Liver (tissue), 9 donors: ENCODE results near the gene NKX2-3. TPM values are rescaled to one million over a fixed set of nuclear protein-coding genes. Genes with fewer than 3 reads are reported as not detected.

Source experiments
- DNase-seq: peaks from one replicate; pipeline ENCODE4 v3.0.0-alpha.2; 2017; ENCODE audit warnings: low spot score
- H3K27ac ChIP-seq, 2 donors: one replicate each; pipeline ENCODE4 v1.7.0; 2013; ENCODE audit warnings: inconsistent platforms in 2 of 2, low read length in 2 of 2, control low read depth in 1 of 2, low read depth in 1 of 2, mild to moderate bottlenecking in 1 of 2
- H3K27me3 ChIP-seq, 4 donors: one replicate each; pipeline versions ENCODE4 v1.6.1 to v1.7.0; 2013; ENCODE audit warnings: low read length in 3 of 4, inconsistent platforms in 1 of 4, mild to moderate bottlenecking in 1 of 4, moderate library complexity in 1 of 4; ENCODE audit not compliant: control insufficient read depth in 4 of 4, insufficient read depth in 4 of 4
- H3K36me3 ChIP-seq, 4 donors: one replicate each; pipeline versions ENCODE4 v1.6.1 to v1.7.0; 2013; ENCODE audit warnings: low read length in 3 of 4, mild to moderate bottlenecking in 3 of 4, low read depth in 1 of 4, moderate library complexity in 1 of 4; ENCODE audit not compliant: control insufficient read depth in 4 of 4, insufficient read depth in 3 of 4
- H3K4me1 ChIP-seq, 4 donors: one replicate each; pipeline versions ENCODE4 v1.6.1 to v1.7.0; 2013; ENCODE audit warnings: low read length in 3 of 4, mild to moderate bottlenecking in 3 of 4, moderate library complexity in 1 of 4; ENCODE audit not compliant: control insufficient read depth in 4 of 4, insufficient read depth in 4 of 4
- H3K4me3 ChIP-seq, 3 donors: one replicate each; pipeline versions ENCODE4 v1.6.1 to v1.7.0; 2013; ENCODE audit warnings: low read length in 3 of 3, control low read depth in 1 of 3, low read depth in 1 of 3, mild to moderate bottlenecking in 1 of 3
- H3K9ac ChIP-seq, 2 donors: one replicate each; pipeline ENCODE4 v1.7.0; 2013; ENCODE audit warnings: low read length in 2 of 2, mild to moderate bottlenecking in 2 of 2, moderate library complexity in 2 of 2, control low read depth in 1 of 2, low read depth in 1 of 2
- H3K9me3 ChIP-seq, 4 donors: one replicate each; pipeline versions ENCODE4 v1.6.1 to v1.7.0; 2013; ENCODE audit warnings: low read length in 3 of 4; ENCODE audit not compliant: control insufficient read depth in 4 of 4
- EGR1 ChIP-seq, 2 donors: IDR thresholded peaks; 2 replicates each; pipeline ENCODE4 v1.6.1; 2016 to 2018; ENCODE audit warnings: antibody characterized with exemption in 2 of 2, low read depth in 2 of 2
- FOXA1 ChIP-seq: IDR thresholded peaks from 2 replicates; pipeline ENCODE4 v1.6.1; 2016; ENCODE audit warnings: antibody characterized with exemption
- FOXA2 ChIP-seq: IDR thresholded peaks from 2 replicates; pipeline ENCODE4 v1.6.1; 2016; ENCODE audit warnings: antibody characterized with exemption
- GABPA ChIP-seq, 2 donors: IDR thresholded peaks in 1 of 2; conservative IDR thresholded peaks in 1 of 2; 2 replicates each; pipeline ENCODE4 v1.6.1; 2016; ENCODE audit warnings: antibody characterized with exemption in 2 of 2, mild to moderate bottlenecking in 1 of 2, moderate library complexity in 1 of 2
- HNF4A ChIP-seq, 2 donors: conservative IDR thresholded peaks; 2 replicates each; pipeline ENCODE4 v1.6.1; 2016; ENCODE audit warnings: antibody characterized with exemption in 2 of 2, mild to moderate bottlenecking in 2 of 2
- HNF4G ChIP-seq: IDR thresholded peaks from 2 replicates; pipeline ENCODE4 v1.6.1; 2016; ENCODE audit warnings: antibody characterized with exemption
- JUND ChIP-seq, 2 donors: IDR thresholded peaks; 2 replicates each; pipeline ENCODE4 v1.6.1; 2016; ENCODE audit warnings: antibody characterized with exemption in 2 of 2
- RAD21 ChIP-seq, 2 donors: IDR thresholded peaks; 2 replicates each; pipeline ENCODE4 v1.6.1; 2016; ENCODE audit warnings: antibody characterized with exemption in 2 of 2, mild to moderate bottlenecking in 2 of 2
- SP1 ChIP-seq: IDR thresholded peaks from 2 replicates; pipeline ENCODE4 v1.6.1; 2018; ENCODE audit warnings: antibody characterized with exemption, mild to moderate bottlenecking
- TAF1 ChIP-seq: conservative IDR thresholded peaks from 2 replicates; pipeline ENCODE4 v1.6.1; 2016; ENCODE audit warnings: antibody characterized with exemption, mild to moderate bottlenecking
- YY1 ChIP-seq: IDR thresholded peaks from 2 replicates; pipeline ENCODE4 v1.6.1; 2016; ENCODE audit warnings: antibody characterized with exemption, mild to moderate bottlenecking
- WGBS: extraction: QIAGEN DNeasy Blood & Tissue Kit; methylation state at CpG from one replicate; pipeline ENCODE4 v1.1.7; 2013; 5-methylcytosine and 5-hydroxymethylcytosine counted together
- polyA plus RNA-seq, 2 donors: library from polyadenylated mRNA; stranded (reverse) in 1 of 2; unstranded in 1 of 2; fragments of 200-250 nt in 1 of 2; fragments of >200 nt in 1 of 2; fragmentation: Nextera tagmentation in 1 of 2; extraction: Ambion mirVana in 1 of 2; gene quantifications; one replicate each; pipeline versions ENCODE4 v1.2.1 to v1.2.3, GENCODE V29; 2013 to 2015
- total RNA-seq, 2 donors: library from RNA; depleted of rRNA; stranded (reverse); fragments of >200 nt; gene quantifications; one replicate each; pipeline ENCODE4 v1.2.3, GENCODE V29; 2014
- TF ChIP-seq, protein P1 (sequence below): fragments of 150-350 bp; IDR thresholded peaks from 2 replicates; pipeline ENCODE4 v1.5.1; 2017; ENCODE audit warnings: improper control_type of control experiment, low read depth, low read length; ENCODE audit not compliant: missing input control
- TF ChIP-seq, protein P2 (sequence below): IDR thresholded peaks from 2 replicates; pipeline ENCODE4 v1.6.1; 2016; ENCODE audit warnings: antibody characterized with exemption
- TF ChIP-seq, protein P3 (sequence below): IDR thresholded peaks from 2 replicates; pipeline ENCODE4 v1.6.1; 2016; ENCODE audit warnings: antibody characterized with exemption
- TF ChIP-seq, protein P4 (sequence below): IDR thresholded peaks from 2 replicates; pipeline ENCODE4 v1.6.1; 2016; ENCODE audit warnings: antibody characterized with exemption, mild to moderate bottlenecking
- donor health status: healthy.
- donor health status: healthy.
- donor health status: healthy.
- donor health status: healthy.
- donor health status: healthy.

Gene NKX2-3
- total and polyA plus RNA-seq, 4 donors: 0.06 to 0.09 TPM; not detected in 2

DNA sequence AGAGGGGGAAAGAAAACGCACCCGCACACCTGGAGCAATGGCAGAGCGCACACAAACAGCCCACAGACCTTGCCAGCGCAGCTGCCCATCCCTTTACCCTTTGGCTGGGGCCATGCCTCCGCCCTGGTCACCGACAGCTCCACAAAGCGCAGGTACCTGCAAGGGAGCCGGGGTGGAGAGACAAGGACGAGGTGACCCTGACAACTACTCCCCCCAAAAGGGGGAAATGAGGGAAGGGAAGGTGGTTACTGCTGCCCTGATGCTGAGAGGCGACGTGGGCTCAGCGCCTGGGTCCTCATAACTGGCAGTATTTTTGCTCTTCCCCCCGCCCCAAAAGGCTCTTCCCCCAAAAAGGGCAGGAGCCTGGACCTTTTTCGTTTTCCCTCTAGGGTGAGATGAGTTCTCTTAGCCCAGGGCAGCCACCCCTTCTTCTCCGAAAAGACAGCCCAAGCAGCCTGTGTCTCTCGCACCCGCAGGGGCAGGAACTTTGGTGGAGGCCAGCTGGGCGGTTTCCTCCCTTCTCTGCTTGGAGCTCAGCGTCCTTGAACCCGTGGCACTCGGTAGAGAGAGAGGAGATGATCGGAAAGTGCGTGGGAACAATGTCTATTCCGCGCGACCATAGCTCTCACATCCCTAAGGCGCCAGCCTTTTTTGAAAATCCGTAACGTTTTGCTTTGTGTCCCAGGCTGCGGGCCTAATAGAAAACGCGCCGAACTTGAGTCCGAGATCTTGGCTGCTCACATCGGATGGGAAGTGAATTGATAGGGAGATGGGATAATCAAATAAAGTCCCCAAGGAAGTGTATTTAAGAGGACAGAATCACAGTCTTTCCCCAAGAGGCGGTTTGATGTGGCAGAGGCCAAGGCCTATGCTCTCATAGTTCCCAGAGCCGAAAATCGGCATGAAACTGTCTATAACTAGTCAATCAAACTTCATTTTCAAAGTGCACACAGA is 1.0 kb downstream of the NKX2-3 start:
- Histone ChIP-seq H3K36me3 (no peaks in the 10 kb centered on the region), H3K4me1 (peaks cover 22 to 40% (median 24%) of the 10 kb centered on the region in 4 donors), H3K4me3 (no peak overlapping the region), H3K27ac (no peak overlapping the region), H3K9ac (no peak overlapping the region), H3K9me3 (peaks cover 0 to 9% (median 0%) of the 10 kb centered on the region in 4 donors), H3K27me3 (peaks cover 12 to 59% (median 32%) of the 10 kb centered on the region in 4 donors)
- TF ChIP-seq YY1 (no peak), GABPA (IDR thresholded peaks at IDR 0.05 in 1 of 2, conservative IDR thresholded peaks at IDR 0.05 in 1 of 2) (no peak), FOXA1 (no peak), EGR1 (IDR thresholded peaks at IDR 0.05; ENCODE audit: low read depth in 2 of 2) (no peak), FOXA2 (no peak), HNF4G (no peak)
- TF ChIP-seq, protein P1, sequence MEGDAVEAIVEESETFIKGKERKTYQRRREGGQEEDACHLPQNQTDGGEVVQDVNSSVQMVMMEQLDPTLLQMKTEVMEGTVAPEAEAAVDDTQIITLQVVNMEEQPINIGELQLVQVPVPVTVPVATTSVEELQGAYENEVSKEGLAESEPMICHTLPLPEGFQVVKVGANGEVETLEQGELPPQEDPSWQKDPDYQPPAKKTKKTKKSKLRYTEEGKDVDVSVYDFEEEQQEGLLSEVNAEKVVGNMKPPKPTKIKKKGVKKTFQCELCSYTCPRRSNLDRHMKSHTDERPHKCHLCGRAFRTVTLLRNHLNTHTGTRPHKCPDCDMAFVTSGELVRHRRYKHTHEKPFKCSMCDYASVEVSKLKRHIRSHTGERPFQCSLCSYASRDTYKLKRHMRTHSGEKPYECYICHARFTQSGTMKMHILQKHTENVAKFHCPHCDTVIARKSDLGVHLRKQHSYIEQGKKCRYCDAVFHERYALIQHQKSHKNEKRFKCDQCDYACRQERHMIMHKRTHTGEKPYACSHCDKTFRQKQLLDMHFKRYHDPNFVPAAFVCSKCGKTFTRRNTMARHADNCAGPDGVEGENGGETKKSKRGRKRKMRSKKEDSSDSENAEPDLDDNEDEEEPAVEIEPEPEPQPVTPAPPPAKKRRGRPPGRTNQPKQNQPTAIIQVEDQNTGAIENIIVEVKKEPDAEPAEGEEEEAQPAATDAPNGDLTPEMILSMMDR: no peak
- TF ChIP-seq, protein P2, sequence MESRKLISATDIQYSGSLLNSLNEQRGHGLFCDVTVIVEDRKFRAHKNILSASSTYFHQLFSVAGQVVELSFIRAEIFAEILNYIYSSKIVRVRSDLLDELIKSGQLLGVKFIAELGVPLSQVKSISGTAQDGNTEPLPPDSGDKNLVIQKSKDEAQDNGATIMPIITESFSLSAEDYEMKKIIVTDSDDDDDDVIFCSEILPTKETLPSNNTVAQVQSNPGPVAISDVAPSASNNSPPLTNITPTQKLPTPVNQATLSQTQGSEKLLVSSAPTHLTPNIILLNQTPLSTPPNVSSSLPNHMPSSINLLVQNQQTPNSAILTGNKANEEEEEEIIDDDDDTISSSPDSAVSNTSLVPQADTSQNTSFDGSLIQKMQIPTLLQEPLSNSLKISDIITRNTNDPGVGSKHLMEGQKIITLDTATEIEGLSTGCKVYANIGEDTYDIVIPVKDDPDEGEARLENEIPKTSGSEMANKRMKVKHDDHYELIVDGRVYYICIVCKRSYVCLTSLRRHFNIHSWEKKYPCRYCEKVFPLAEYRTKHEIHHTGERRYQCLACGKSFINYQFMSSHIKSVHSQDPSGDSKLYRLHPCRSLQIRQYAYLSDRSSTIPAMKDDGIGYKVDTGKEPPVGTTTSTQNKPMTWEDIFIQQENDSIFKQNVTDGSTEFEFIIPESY: no peak
- TF ChIP-seq, protein P3, sequence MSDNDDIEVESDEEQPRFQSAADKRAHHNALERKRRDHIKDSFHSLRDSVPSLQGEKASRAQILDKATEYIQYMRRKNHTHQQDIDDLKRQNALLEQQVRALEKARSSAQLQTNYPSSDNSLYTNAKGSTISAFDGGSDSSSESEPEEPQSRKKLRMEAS: no peak
- TF ChIP-seq, protein P4, sequence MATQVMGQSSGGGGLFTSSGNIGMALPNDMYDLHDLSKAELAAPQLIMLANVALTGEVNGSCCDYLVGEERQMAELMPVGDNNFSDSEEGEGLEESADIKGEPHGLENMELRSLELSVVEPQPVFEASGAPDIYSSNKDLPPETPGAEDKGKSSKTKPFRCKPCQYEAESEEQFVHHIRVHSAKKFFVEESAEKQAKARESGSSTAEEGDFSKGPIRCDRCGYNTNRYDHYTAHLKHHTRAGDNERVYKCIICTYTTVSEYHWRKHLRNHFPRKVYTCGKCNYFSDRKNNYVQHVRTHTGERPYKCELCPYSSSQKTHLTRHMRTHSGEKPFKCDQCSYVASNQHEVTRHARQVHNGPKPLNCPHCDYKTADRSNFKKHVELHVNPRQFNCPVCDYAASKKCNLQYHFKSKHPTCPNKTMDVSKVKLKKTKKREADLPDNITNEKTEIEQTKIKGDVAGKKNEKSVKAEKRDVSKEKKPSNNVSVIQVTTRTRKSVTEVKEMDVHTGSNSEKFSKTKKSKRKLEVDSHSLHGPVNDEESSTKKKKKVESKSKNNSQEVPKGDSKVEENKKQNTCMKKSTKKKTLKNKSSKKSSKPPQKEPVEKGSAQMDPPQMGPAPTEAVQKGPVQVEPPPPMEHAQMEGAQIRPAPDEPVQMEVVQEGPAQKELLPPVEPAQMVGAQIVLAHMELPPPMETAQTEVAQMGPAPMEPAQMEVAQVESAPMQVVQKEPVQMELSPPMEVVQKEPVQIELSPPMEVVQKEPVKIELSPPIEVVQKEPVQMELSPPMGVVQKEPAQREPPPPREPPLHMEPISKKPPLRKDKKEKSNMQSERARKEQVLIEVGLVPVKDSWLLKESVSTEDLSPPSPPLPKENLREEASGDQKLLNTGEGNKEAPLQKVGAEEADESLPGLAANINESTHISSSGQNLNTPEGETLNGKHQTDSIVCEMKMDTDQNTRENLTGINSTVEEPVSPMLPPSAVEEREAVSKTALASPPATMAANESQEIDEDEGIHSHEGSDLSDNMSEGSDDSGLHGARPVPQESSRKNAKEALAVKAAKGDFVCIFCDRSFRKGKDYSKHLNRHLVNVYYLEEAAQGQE: no peak
- DNase-seq: no peak
- WGBS: 11% methylated on average over 38 of the region's 38 CpGs

DNA sequence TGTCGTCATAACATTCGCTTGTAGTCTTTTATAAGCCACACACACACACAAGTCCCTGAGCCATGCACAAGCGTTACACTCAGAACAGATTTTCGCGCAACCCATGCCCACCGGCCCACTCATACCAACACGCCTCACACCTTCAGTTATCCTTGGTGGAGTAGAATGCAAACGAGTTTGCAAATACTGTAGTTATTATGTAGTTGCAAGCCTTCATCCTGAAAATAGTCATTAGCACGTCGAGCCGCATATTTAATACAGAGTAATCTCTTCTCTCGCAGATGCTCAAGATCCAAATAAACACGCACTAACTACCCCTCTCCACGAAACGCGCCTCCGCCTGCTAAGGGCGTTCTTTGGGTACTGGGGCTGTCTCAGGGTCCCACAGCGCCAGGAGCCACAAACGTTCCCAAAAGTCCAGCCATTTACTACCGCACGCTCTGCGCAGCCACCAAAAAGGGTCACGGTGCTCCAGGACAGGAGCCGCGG is 1.8 kb downstream of the NKX2-3 start:
- Histone ChIP-seq H3K9ac (no peak overlapping the region), H3K36me3 (no peaks in the 10 kb centered on the region), H3K9me3 (peaks cover 0 to 9% (median 0%) of the 10 kb centered on the region in 4 donors), H3K27ac (no peak overlapping the region), H3K27me3 (peaks cover 14 to 56% (median 35%) of the 10 kb centered on the region in 4 donors), H3K4me3 (no peak overlapping the region), H3K4me1 (peaks cover 22 to 40% (median 24%) of the 10 kb centered on the region in 4 donors)
- WGBS: 11% methylated on average over 26 of the region's 26 CpGs
- no peak for DNase-seq
- TF ChIP-seq, protein P3: no peak
- TF ChIP-seq FOXA1 (no peak), YY1 (no peak), SP1 (no peak), FOXA2 (no peak), HNF4A (conservative IDR thresholded peaks at IDR 0.05) (no peak), HNF4G (no peak), JUND (IDR thresholded peaks at IDR 0.05) (no peak), RAD21 (IDR thresholded peaks at IDR 0.05) (no peak), TAF1 (no peak), EGR1 (IDR thresholded peaks at IDR 0.05; ENCODE audit: low read depth in 2 of 2) (no peak)
- TF ChIP-seq, protein P2: no peak
- TF ChIP-seq, protein P4: no peak
